Endodermal cell (in vitro differentiated cells): ENCODE data around the gene CDH4. TPM values are rescaled to one million over a fixed set of nuclear protein-coding genes. Genes with fewer than 3 reads are reported as not detected.

Experiments
- DNase-seq: peaks from one replicate; pipeline ENCODE4 v3.0.0-alpha.2; 2017
- H3K27ac ChIP-seq: 2 replicates; pipeline ENCODE4 v1.5.1; 2013; ENCODE audit warnings: mild to moderate bottlenecking, low read depth, low read length, moderate library complexity
- H3K27me3 ChIP-seq: 2 replicates; pipeline ENCODE4 v1.6.1; 2013; ENCODE audit warnings: mild to moderate bottlenecking, low read length, moderate library complexity; ENCODE audit not compliant: insufficient read depth, control insufficient read depth, poor library complexity, severe bottlenecking
- H3K36me3 ChIP-seq: 2 replicates; pipeline ENCODE4 v1.7.0; 2013; ENCODE audit warnings: mild to moderate bottlenecking, low read length, moderate library complexity; ENCODE audit not compliant: control insufficient read depth, insufficient read depth
- H3K4me1 ChIP-seq: one replicate; pipeline ENCODE4 v1.7.0; 2013; ENCODE audit warnings: low read length; ENCODE audit not compliant: control insufficient read depth, insufficient read depth
- H3K4me3 ChIP-seq: 2 replicates; pipeline ENCODE4 v1.5.1; 2013; ENCODE audit warnings: mild to moderate bottlenecking, low read length, moderate library complexity
- H3K9ac ChIP-seq: 2 replicates; pipeline ENCODE4 v1.6.1; 2013; ENCODE audit warnings: mild to moderate bottlenecking, low read length, moderate library complexity; ENCODE audit not compliant: poor library complexity, severe bottlenecking; ENCODE audit errors: extremely low read depth
- H3K9me3 ChIP-seq: 2 replicates; pipeline ENCODE4 v1.6.1; 2013; ENCODE audit warnings: mild to moderate bottlenecking, low read length, moderate library complexity; ENCODE audit not compliant: control insufficient read depth
- H3K27ac Mint-ChIP-seq: 2 replicates; pipeline ENCODE4 v1.8.0; 2020; ENCODE audit warnings: mixed read lengths
- H3K27me3 Mint-ChIP-seq: 2 replicates; pipeline ENCODE4 v1.8.0; 2021; ENCODE audit warnings: mild to moderate bottlenecking, mixed read lengths; ENCODE audit not compliant: insufficient read depth
- H3K36me3 Mint-ChIP-seq: 2 replicates; pipeline ENCODE4 v1.8.0; 2020; ENCODE audit warnings: low read depth, mixed read lengths
- H3K4me1 Mint-ChIP-seq: 2 replicates; pipeline ENCODE4 v1.8.0; 2020; ENCODE audit warnings: mixed read lengths
- H3K4me3 Mint-ChIP-seq: 2 replicates; pipeline ENCODE4 v1.8.0; 2020; ENCODE audit warnings: mild to moderate bottlenecking, moderate library complexity, mixed read lengths
- H3K9me3 Mint-ChIP-seq: 2 replicates; pipeline ENCODE4 v1.8.0; 2020; ENCODE audit warnings: mild to moderate bottlenecking, mixed read lengths
- WGBS, 2 experiments: methylation state at CpG; one replicate each; pipeline versions ENCODE4 v1.1.5 to v1.1.7; 2013; ENCODE audit warnings: missing lambda C conversion rate in 2 of 2, mixed read lengths in 1 of 2; ENCODE audit not compliant: insufficient coverage in 1 of 2, insufficient read length in 1 of 2; 5-methylcytosine and 5-hydroxymethylcytosine counted together
- total RNA-seq, 2 donors: library from RNA; stranded (reverse); fragmentation: NEBNext Ultra II Directional in 1 of 2; extraction: Animal tissue kit (Norgen Biotek cat#: 25700) in 1 of 2; gene quantifications; 2 replicates in 1 of 2; 3 replicates in 1 of 2; pipeline ENCODE4 v1.2.1, GENCODE V29; 2021
- TF ChIP-seq, protein P1 (sequence below): fragments of 200-600 bp; sonication (generic); conservative IDR thresholded peaks from 2 replicates; pipeline ENCODE4 v1.5.0; 2021; ENCODE audit warnings: antibody characterized with exemption, mild to moderate bottlenecking

Gene CDH4
- total RNA-seq, 2 donors from 2014 or later: 1.8 to 5.8 TPM

GRCh38 chr20:61518424-61518951, 266.4 kb downstream of the CDH4 start:
- Histone ChIP-seq H3K27ac (no peak overlapping the region), H3K4me3 (no peak overlapping the region), H3K9me3 (no peaks in the 10 kb centered on the region), H3K36me3 (no peaks in the 10 kb centered on the region), H3K4me1 (no peaks in the 10 kb centered on the region), H3K9ac (no peak overlapping the region), H3K27me3 (no peaks in the 10 kb centered on the region)
- Mint-ChIP-seq H3K27me3 (peaks cover 8% of the 10 kb centered on the region), H3K27ac (no peak overlapping the region), H3K9me3 (no peaks in the 10 kb centered on the region), H3K4me1 (peaks cover 23% of the 10 kb centered on the region), H3K4me3 (no peak overlapping the region), H3K36me3 (no peaks in the 10 kb centered on the region)
- 93% methylated on average over 5 of the region's 5 CpGs for WGBS, 2 experiments
- DNase-seq: no peak
- TF ChIP-seq, protein P1, sequence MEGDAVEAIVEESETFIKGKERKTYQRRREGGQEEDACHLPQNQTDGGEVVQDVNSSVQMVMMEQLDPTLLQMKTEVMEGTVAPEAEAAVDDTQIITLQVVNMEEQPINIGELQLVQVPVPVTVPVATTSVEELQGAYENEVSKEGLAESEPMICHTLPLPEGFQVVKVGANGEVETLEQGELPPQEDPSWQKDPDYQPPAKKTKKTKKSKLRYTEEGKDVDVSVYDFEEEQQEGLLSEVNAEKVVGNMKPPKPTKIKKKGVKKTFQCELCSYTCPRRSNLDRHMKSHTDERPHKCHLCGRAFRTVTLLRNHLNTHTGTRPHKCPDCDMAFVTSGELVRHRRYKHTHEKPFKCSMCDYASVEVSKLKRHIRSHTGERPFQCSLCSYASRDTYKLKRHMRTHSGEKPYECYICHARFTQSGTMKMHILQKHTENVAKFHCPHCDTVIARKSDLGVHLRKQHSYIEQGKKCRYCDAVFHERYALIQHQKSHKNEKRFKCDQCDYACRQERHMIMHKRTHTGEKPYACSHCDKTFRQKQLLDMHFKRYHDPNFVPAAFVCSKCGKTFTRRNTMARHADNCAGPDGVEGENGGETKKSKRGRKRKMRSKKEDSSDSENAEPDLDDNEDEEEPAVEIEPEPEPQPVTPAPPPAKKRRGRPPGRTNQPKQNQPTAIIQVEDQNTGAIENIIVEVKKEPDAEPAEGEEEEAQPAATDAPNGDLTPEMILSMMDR: no peak

DNA sequence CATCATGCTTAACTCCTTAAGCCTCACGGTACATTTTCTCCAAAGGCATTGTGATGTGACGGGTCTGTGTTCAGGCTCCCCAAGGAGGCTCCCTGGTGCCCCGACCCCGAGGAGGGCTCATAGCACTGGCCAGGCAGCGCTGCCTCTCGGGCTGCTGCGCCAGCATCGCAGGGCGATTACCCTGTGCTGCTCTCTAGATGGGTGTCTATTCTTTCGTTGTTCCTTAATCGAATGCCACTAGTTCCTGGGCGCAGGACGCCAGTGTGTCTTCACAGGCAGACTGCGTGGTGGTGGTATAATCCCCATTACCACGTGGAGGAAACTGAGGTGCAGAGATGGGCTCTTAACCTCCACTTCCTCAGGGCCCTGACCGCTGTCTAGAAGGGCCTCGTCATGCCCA, 267.4 kb downstream of the CDH4 start:
- TF ChIP-seq, protein P1: no peak
- Mint-ChIP-seq H3K36me3 (no peaks in the 10 kb centered on the region), H3K4me3 (no peak overlapping the region)

GRCh38 chr20:61520076-61520892, 268.2 kb downstream of the CDH4 start:
- no peak overlapping the region for H3K4me3 ChIP-seq
- H3K4me3 Mint-ChIP-seq: no peak overlapping the region
- H3K27ac ChIP-seq: no peak overlapping the region
- H3K36me3 ChIP-seq: no peaks in the 10 kb centered on the region
- peaks cover 10% of the 10 kb centered on the region for H3K27me3 Mint-ChIP-seq
- WGBS, 2 experiments: 94 to 95% methylated on average over 7 to 14 of the region's 14 CpGs
- no peaks in the 10 kb centered on the region for H3K4me1 ChIP-seq
- no peaks in the 10 kb centered on the region for H3K9me3 ChIP-seq
- TF ChIP-seq, protein P1: no peak
- no peak overlapping the region for H3K9ac ChIP-seq
- no peak for DNase-seq
- peaks cover 13% of the 10 kb centered on the region for H3K4me1 Mint-ChIP-seq
- no peaks in the 10 kb centered on the region for H3K9me3 Mint-ChIP-seq
- no peaks in the 10 kb centered on the region for H3K36me3 Mint-ChIP-seq
- H3K27ac Mint-ChIP-seq: no peak overlapping the region
- H3K27me3 ChIP-seq: no peaks in the 10 kb centered on the region

More for the DNA sequence above, 267.4 kb downstream of the CDH4 start:
- peaks cover 8% of the 10 kb centered on the region for H3K27me3 Mint-ChIP-seq
- H3K4me3 ChIP-seq: no peak overlapping the region
- no peak overlapping the region for H3K27ac Mint-ChIP-seq
- H3K36me3 ChIP-seq: no peaks in the 10 kb centered on the region
- H3K9me3 Mint-ChIP-seq: no peaks in the 10 kb centered on the region
- 90 to 98% methylated on average over 13 to 17 of the region's 17 CpGs for WGBS, 2 experiments
- no peak overlapping the region for H3K9ac ChIP-seq
- no peaks in the 10 kb centered on the region for H3K27me3 ChIP-seq
- no peak for DNase-seq
- H3K27ac ChIP-seq: no peak overlapping the region
- H3K4me1 Mint-ChIP-seq: peaks cover 15% of the 10 kb centered on the region
- H3K9me3 ChIP-seq: no peaks in the 10 kb centered on the region
- H3K4me1 ChIP-seq: no peaks in the 10 kb centered on the region
